Measurements from ENCODE around the gene BHMT.

DNA sequence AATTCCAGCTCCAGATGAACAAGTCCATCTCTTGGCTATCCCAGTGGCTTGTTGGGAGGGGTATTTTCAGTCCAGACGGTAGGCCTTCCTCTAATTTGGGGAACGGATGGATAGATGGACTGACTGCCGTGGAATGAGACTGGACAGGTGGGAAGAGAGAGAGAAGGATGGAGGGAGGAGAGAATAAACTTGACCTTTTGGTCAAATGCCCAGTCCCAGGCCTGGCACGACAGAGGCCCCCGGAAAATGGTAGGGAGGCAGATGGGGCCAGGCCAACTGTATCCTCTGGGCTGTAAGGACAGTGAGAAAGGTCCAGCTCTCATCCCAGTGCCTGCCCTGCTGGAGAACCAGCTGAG lies 1.1 kb downstream of the BHMT start:
- TF ChIP-seq, protein P1, sequence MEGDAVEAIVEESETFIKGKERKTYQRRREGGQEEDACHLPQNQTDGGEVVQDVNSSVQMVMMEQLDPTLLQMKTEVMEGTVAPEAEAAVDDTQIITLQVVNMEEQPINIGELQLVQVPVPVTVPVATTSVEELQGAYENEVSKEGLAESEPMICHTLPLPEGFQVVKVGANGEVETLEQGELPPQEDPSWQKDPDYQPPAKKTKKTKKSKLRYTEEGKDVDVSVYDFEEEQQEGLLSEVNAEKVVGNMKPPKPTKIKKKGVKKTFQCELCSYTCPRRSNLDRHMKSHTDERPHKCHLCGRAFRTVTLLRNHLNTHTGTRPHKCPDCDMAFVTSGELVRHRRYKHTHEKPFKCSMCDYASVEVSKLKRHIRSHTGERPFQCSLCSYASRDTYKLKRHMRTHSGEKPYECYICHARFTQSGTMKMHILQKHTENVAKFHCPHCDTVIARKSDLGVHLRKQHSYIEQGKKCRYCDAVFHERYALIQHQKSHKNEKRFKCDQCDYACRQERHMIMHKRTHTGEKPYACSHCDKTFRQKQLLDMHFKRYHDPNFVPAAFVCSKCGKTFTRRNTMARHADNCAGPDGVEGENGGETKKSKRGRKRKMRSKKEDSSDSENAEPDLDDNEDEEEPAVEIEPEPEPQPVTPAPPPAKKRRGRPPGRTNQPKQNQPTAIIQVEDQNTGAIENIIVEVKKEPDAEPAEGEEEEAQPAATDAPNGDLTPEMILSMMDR (IDR thresholded peaks at IDR 0.05) = no peak
- no peak for TF ChIP-seq POLR2A (IDR thresholded peaks at IDR 0.05)

All from prostate gland (tissue), 2 donors.